Measurements from ENCODE around the gene TRAPPC12. TPM values are rescaled to one million over a fixed set of nuclear protein-coding genes. Genes with fewer than 3 reads are reported as not detected.

TRAPPC12 gene
- total RNA-seq = 61.4 and 65.0 TPM in 2 replicates

GRCh38 chr2:3379647-3380534, at the start of gene TRAPPC12:
Gene TRAPPC12, plus strand, starts transcription at chr2:3379694. Its CDS starts 7,930 bp downstream, at chr2:3387624.

GRCh38 chr2:3377612-3378432, 1.7 kb upstream of the TRAPPC12 start, which contains the start of gene EIPR1:
Gene EIPR1, minus strand, starts transcription at chr2:3377818. Its CDS starts 129 bp downstream, at chr2:3377689.

GRCh38 chr2:3519255-3520205, 140.0 kb downstream of the TRAPPC12 start, which contains the start of gene ADI1:
Gene ADI1, minus strand, starts transcription at chr2:3519531. Its CDS starts 44 bp downstream, at chr2:3519487.

Other genes starting within 250 kb of the TRAPPC12 start
- 43.7 and 45.7 TPM in 2 replicates for gene EIPR1, start 1.9 kb upstream of the TRAPPC12 start, total RNA-seq
- 46.6 and 47.9 TPM in 2 replicates for gene ADI1, start 139.8 kb downstream of the TRAPPC12 start, total RNA-seq
- 27.5 and 29.1 TPM in 2 replicates for gene RNASEH1, start 178.6 kb downstream of the TRAPPC12 start, total RNA-seq
- 3,406 and 3,545 TPM in 2 replicates for gene RPS7, start 195.6 kb downstream of the TRAPPC12 start, total RNA-seq
- 0.50 and 0.59 TPM in 2 replicates for gene COLEC11, start 215.4 kb downstream of the TRAPPC12 start, total RNA-seq

Measured in bronchus fibroblast of lung (primary cell).